SU-DHL-6 (cell line): Measurements from ENCODE around the gene SLC10A3.

Source experiments
- H2AFZ ChIP-seq: fragments of 200-600 bp; sonication (generic); 2 replicates; pipeline ENCODE4 v1.6.1; 2014; ENCODE audit warnings: low read depth, mild to moderate bottlenecking, moderate library complexity, mixed read lengths, antibody characterized with exemption, low read length; ENCODE audit not compliant: severe bottlenecking
- H3F3A ChIP-seq: fragments of 200-600 bp; shearing (Covaris generic); 2 replicates; pipeline ENCODE4 v1.6.0; 2016; ENCODE audit warnings: antibody characterized with exemption, mild to moderate bottlenecking; ENCODE audit not compliant: insufficient read depth
- H3K27ac ChIP-seq: fragments of 200-600 bp; sonication (generic); 2 replicates; pipeline ENCODE4 v1.5.1; 2016; ENCODE audit warnings: low read depth, mild to moderate bottlenecking, low read length, moderate library complexity, mixed read lengths
- H3K27me3 ChIP-seq: fragments of 200-600 bp; sonication (generic), shearing (Covaris generic); 2 replicates; pipeline ENCODE4 v1.6.0; 2014; ENCODE audit warnings: mild to moderate bottlenecking, low read length
- H3K36me3 ChIP-seq: fragments of 200-600 bp; sonication (generic); 2 replicates; pipeline ENCODE4 v1.6.1; 2014; ENCODE audit warnings: mild to moderate bottlenecking, low read length, mixed read lengths
- H3K4me2 ChIP-seq: fragments of 300-600, 200-600 bp; shearing (Covaris generic), sonication (generic); 2 replicates; pipeline ENCODE4 v1.6.0; 2014; ENCODE audit warnings: low read length, low read depth, mild to moderate bottlenecking; ENCODE audit not compliant: poor library complexity, severe bottlenecking
- H3K4me3 ChIP-seq: fragments of 200-600 bp; sonication (generic); 2 replicates; pipeline ENCODE4 v1.5.1; 2014; ENCODE audit warnings: antibody characterized with exemption, low read length, mild to moderate bottlenecking, mixed read lengths; ENCODE audit not compliant: insufficient read depth, poor library complexity, severe bottlenecking
- H3K79me2 ChIP-seq: fragments of 200-600 bp; sonication (generic); 2 replicates; pipeline ENCODE4 v1.6.1; 2014; ENCODE audit warnings: mild to moderate bottlenecking, low read length, moderate library complexity; ENCODE audit not compliant: insufficient read depth
- H3K9ac ChIP-seq: fragments of 200-600 bp; sonication (generic); 2 replicates; pipeline ENCODE4 v1.7.0; 2014; ENCODE audit warnings: mild to moderate bottlenecking, low read length
- H3K9me2 ChIP-seq: fragments of 200-600 bp; sonication (generic); replicated peaks from 2 replicates; pipeline ENCODE4 v1.6.1; 2014; ENCODE audit warnings: low read length; ENCODE audit not compliant: insufficient read depth
- H3K9me3 ChIP-seq: fragments of 200-600 bp; sonication (generic); 2 replicates; pipeline ENCODE4 v1.6.1; 2014; ENCODE audit warnings: low read length, mixed read lengths; ENCODE audit not compliant: insufficient read depth
- H4K20me1 ChIP-seq: fragments of 200-600 bp; sonication (generic); 2 replicates; pipeline ENCODE4 v1.6.1; 2014; ENCODE audit warnings: low read depth, mild to moderate bottlenecking, antibody characterized with exemption, low read length, moderate library complexity, mixed read lengths
- EZH2phosphoT487 ChIP-seq: fragments of 200-600 bp; sonication (generic), shearing (Covaris generic); conservative IDR thresholded peaks from 2 replicates; pipeline ENCODE4 v1.6.1; 2018; ENCODE audit warnings: mild to moderate bottlenecking, antibody characterized with exemption, low read length, moderate library complexity, mixed read lengths
- TF ChIP-seq, protein P1 (sequence below): fragments of 200-600 bp; sonication (generic); IDR thresholded peaks from one replicate; pipeline ENCODE4 v1.5.1; 2017; ENCODE audit warnings: antibody characterized with exemption, mild to moderate bottlenecking, low read length, moderate library complexity; ENCODE audit not compliant: insufficient read depth, poor library complexity, severe bottlenecking

SLC10A3 gene

GRCh38 chrX:154464806-154465365 is 25.5 kb downstream of the SLC10A3 start:
- Histone ChIP-seq H3K9ac (no peak overlapping the region), H3K27ac (no peak overlapping the region), H3K9me3 (no peaks in the 10 kb centered on the region), H3K79me2 (no peaks in the 10 kb centered on the region), H3K27me3 (no peaks in the 10 kb centered on the region), H3K36me3 (no peaks in the 10 kb centered on the region), H3K4me2 (no peak overlapping the region), H3K4me3 (no peak overlapping the region), H4K20me1 (no peaks in the 10 kb centered on the region), H3K9me2 (no peaks in the 10 kb centered on the region), H2AFZ (no peak overlapping the region), H3F3A (no peaks in the 10 kb centered on the region)
- TF ChIP-seq EZH2phosphoT487: no peak
- TF ChIP-seq, protein P1, sequence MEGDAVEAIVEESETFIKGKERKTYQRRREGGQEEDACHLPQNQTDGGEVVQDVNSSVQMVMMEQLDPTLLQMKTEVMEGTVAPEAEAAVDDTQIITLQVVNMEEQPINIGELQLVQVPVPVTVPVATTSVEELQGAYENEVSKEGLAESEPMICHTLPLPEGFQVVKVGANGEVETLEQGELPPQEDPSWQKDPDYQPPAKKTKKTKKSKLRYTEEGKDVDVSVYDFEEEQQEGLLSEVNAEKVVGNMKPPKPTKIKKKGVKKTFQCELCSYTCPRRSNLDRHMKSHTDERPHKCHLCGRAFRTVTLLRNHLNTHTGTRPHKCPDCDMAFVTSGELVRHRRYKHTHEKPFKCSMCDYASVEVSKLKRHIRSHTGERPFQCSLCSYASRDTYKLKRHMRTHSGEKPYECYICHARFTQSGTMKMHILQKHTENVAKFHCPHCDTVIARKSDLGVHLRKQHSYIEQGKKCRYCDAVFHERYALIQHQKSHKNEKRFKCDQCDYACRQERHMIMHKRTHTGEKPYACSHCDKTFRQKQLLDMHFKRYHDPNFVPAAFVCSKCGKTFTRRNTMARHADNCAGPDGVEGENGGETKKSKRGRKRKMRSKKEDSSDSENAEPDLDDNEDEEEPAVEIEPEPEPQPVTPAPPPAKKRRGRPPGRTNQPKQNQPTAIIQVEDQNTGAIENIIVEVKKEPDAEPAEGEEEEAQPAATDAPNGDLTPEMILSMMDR: no peak

GRCh38 chrX:154463611-154464220 is 26.7 kb downstream of the SLC10A3 start:
- no peaks in the 10 kb centered on the region for H3K9me2 ChIP-seq
- peaks cover 7% of the 10 kb centered on the region for H3K79me2 ChIP-seq
- H3K4me3 ChIP-seq: no peak overlapping the region
- no peak overlapping the region for H2AFZ ChIP-seq
- no peaks in the 10 kb centered on the region for H4K20me1 ChIP-seq
- H3K9ac ChIP-seq: no peak overlapping the region
- H3K9me3 ChIP-seq: no peaks in the 10 kb centered on the region
- no peak overlapping the region for H3K4me2 ChIP-seq
- TF ChIP-seq, protein P1: no peak
- TF ChIP-seq EZH2phosphoT487: no peak
- no peaks in the 10 kb centered on the region for H3K36me3 ChIP-seq
- H3K27ac ChIP-seq: no peak overlapping the region
- H3K27me3 ChIP-seq: no peaks in the 10 kb centered on the region
- no peaks in the 10 kb centered on the region for H3F3A ChIP-seq

GRCh38 chrX:154462396-154462795 is 28.0 kb downstream of the SLC10A3 start:
- H3K9me3 ChIP-seq: no peaks in the 10 kb centered on the region
- TF ChIP-seq, protein P1: no peak
- TF ChIP-seq EZH2phosphoT487: no peak
- no peak overlapping the region for H3K9ac ChIP-seq
- H3K36me3 ChIP-seq: no peaks in the 10 kb centered on the region
- no peak overlapping the region for H3K27ac ChIP-seq
- 0 out of 2 replicates have a peak, but pooled peaks cover 1% of the 10 kb centered on the region for H3F3A ChIP-seq
- no peaks in the 10 kb centered on the region for H3K9me2 ChIP-seq
- H2AFZ ChIP-seq: no peak overlapping the region
- no peak overlapping the region for H3K4me3 ChIP-seq
- H3K27me3 ChIP-seq: no peaks in the 10 kb centered on the region
- H3K4me2 ChIP-seq: no peak overlapping the region
- H4K20me1 ChIP-seq: no peaks in the 10 kb centered on the region
- H3K79me2 ChIP-seq: peaks cover 10% of the 10 kb centered on the region
